Panc1 (cell line): Measurements from ENCODE around the gene SH3BGR. TPM values are rescaled to one million over a fixed set of nuclear protein-coding genes. Genes with fewer than 3 reads are reported as not detected.

Source experiments
- ATAC-seq: fragments of 200-7000 bp; cut with Tn5 transposase; 2 replicates; pipeline ENCODE4 v1.9.1; 2020; ENCODE audit warnings: mild to moderate bottlenecking, moderate library complexity
- BruUV-seq: library from RNA; stranded (reverse); fragments of 400-500 nt; replicated peaks from 2 replicates; lab custom pipeline; 2021; lab: Mats Ljungman, UMichigan
- CTCF ChIA-PET: fragments of 300-600 bp; sonication (Branson Sonifier 250); formaldehyde crosslinking; loops from one replicate; lab custom pipeline; 2022; ENCODE audit warnings: antibody characterized with exemption; lab: Charles Lee
- POLR2A ChIA-PET: fragments of 300-600 bp; sonication (Branson Sonifier 250); formaldehyde crosslinking; loops from one replicate; lab custom pipeline; 2022; ENCODE audit warnings: antibody characterized with exemption; lab: Charles Lee
- DNase-seq: peaks from one replicate; pipeline ENCODE4 v3.0.0-alpha.2; 2010; ENCODE audit warnings: low read depth, low spot score
- H3K27ac ChIP-seq: 2 replicates; pipeline ENCODE4 v1.5.1; 2011; ENCODE audit warnings: mild to moderate bottlenecking, low read length, inconsistent platforms
- H3K27me3 ChIP-seq: fragments of 200-500 bp; sonication (Bioruptor generic); 2 replicates; pipeline ENCODE4 v1.6.0; 2014; ENCODE audit warnings: low read length, inconsistent platforms; ENCODE audit not compliant: control insufficient read depth, insufficient read depth
- H3K36me3 ChIP-seq: fragments of 200-500 bp; sonication (Bioruptor generic); 2 replicates; pipeline ENCODE4 v1.5.1; 2014; ENCODE audit warnings: inconsistent platforms, mild to moderate bottlenecking, low read length, moderate library complexity; ENCODE audit not compliant: control insufficient read depth, insufficient read depth
- H3K4me1 ChIP-seq: 2 replicates; pipeline ENCODE4 v1.5.1; 2011; ENCODE audit warnings: inconsistent platforms, mild to moderate bottlenecking, low read length, moderate library complexity; ENCODE audit not compliant: control insufficient read depth, insufficient read depth
- H3K4me3 ChIP-seq, 2 experiments: 2 replicates each; pipeline ENCODE4 v1.5.1; 2011 to 2012; ENCODE audit warnings: low read depth in 2 of 2, low read length in 2 of 2, mild to moderate bottlenecking in 2 of 2, inconsistent platforms in 1 of 2, moderate library complexity in 1 of 2
- H3K9me3 ChIP-seq: fragments of 200-500 bp; sonication (Bioruptor generic); 2 replicates; pipeline ENCODE4 v1.5.1; 2014; ENCODE audit warnings: low read depth, mild to moderate bottlenecking, inconsistent platforms, low read length, moderate library complexity; ENCODE audit not compliant: control insufficient read depth, insufficient read depth
- CTCF ChIP-seq: fragments of 450-650 bp; IDR thresholded peaks from 2 replicates; pipeline ENCODE4 v1.5.1; 2017; ENCODE audit warnings: mild to moderate bottlenecking
- POLR2AphosphoS5 ChIP-seq: IDR thresholded peaks from 2 replicates; pipeline ENCODE4 v1.6.1; 2012; ENCODE audit warnings: mild to moderate bottlenecking, low read depth, low read length, moderate library complexity
- REST ChIP-seq, 2 experiments: IDR thresholded peaks; 2 replicates each; pipeline ENCODE4 v1.6.1; 2011 to 2012; ENCODE audit warnings: low read depth in 2 of 2, control low read depth in 1 of 2, low read length in 1 of 2, mild to moderate bottlenecking in 1 of 2, moderate library complexity in 1 of 2; ENCODE audit not compliant: insufficient read depth in 1 of 2
- SIN3A ChIP-seq: IDR thresholded peaks from 2 replicates; pipeline ENCODE4 v1.6.1; 2012; ENCODE audit warnings: low read depth, mild to moderate bottlenecking, low read length, moderate library complexity, borderline replicate concordance; ENCODE audit not compliant: insufficient read depth
- TCF7L2 ChIP-seq: IDR thresholded peaks from 2 replicates; pipeline ENCODE4 v1.6.1; 2011; ENCODE audit warnings: mild to moderate bottlenecking, low read depth, low read length, inconsistent platforms
- in situ Hi-C: cut with HindIII; loops from 2 replicates; pipeline ENCODE4 v1.10.0; 2016; ENCODE audit warnings: low sequenced_read_pairs, low pct_unique_long_range_greater_than_20kb
- intact Hi-C: fragments of 100-400 bp; cut with micrococcal nuclease; formaldehyde crosslinking; loops from one replicate; pipeline ENCODE4 v1.10.0; 2022; ENCODE audit not compliant: unreplicated experiment
- total RNA-seq: library from RNA; stranded (reverse); gene quantifications from one replicate; pipeline ENCODE4 v1.2.1, GENCODE V29; 2021; ENCODE audit not compliant: unreplicated experiment

SH3BGR gene
- total RNA-seq, 1 experiment from 2014 or later, result 1.7 TPM

GRCh38 chr21:39525129-39525528 is 73.4 kb downstream of the SH3BGR start:
- no peaks in the 10 kb centered on the region for H3K36me3 ChIP-seq
- no peak overlapping the region for H3K4me3 ChIP-seq
- no peak overlapping the region for H3K27ac ChIP-seq
- in situ Hi-C loops, result no loop called here
- ATAC-seq (no peak), DNase-seq (no peak)
- H3K4me1 ChIP-seq, result no peaks in the 10 kb centered on the region
- H3K27me3 ChIP-seq, result no peaks in the 10 kb centered on the region
- no peak for TF ChIP-seq POLR2AphosphoS5
- TF ChIP-seq CTCF, result no peak
- TF ChIP-seq TCF7L2, result no peak
- TF ChIP-seq REST (IDR thresholded peaks at IDR 0.05; ENCODE audit: insufficient read depth in 1 of 2, low read depth in 2 of 2, low read length in 1 of 2), result no peak
- no peak for TF ChIP-seq SIN3A
- ChIA-PET CTCF (no interaction called here), POLR2A (no interaction called here)
- H3K9me3 ChIP-seq, result no peaks in the 10 kb centered on the region
- intact Hi-C loops, result no loop called here
- BruUV-seq, result no TSS peak

DNA sequence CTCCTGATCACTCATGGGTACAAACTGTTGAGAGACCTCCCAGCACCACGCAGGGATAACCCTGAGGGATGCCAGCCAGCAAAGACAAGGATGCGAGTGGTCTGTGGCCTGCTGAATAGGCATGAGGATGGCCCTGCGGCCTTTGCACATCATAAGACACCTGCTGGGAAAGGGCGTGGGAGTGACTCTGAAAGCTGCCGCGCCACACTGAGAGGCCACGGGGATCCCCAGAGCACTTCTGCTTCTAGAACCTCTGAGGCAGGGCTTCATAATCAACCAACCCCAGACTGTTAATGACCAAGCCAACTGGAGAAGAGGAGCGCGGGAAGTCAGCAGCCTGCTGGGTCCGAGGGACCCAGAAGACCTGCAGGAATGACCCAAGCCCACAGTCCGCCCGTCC is 73.8 kb downstream of the SH3BGR start:
- BruUV-seq, result no TSS peak
- H3K27me3 ChIP-seq, result no peaks in the 10 kb centered on the region
- H3K4me3 ChIP-seq, result no peak overlapping the region
- TF ChIP-seq REST (IDR thresholded peaks at IDR 0.05; ENCODE audit: insufficient read depth in 1 of 2, low read depth in 2 of 2, low read length in 1 of 2), result no peak
- TF ChIP-seq POLR2AphosphoS5, result no peak
- TF ChIP-seq TCF7L2, result no peak
- no peak for TF ChIP-seq CTCF
- no peak for TF ChIP-seq SIN3A
- in situ Hi-C loops (no loop called here), intact Hi-C loops (no loop called here)
- H3K27ac ChIP-seq, result no peak overlapping the region
- ATAC-seq, result no peak
- no peaks in the 10 kb centered on the region for H3K36me3 ChIP-seq
- ChIA-PET POLR2A (no interaction called here), CTCF (no interaction called here)
- DNase-seq, result no peak
- no peaks in the 10 kb centered on the region for H3K9me3 ChIP-seq
- no peaks in the 10 kb centered on the region for H3K4me1 ChIP-seq
